Memory B cell (primary cell): Measurements from ENCODE around the gene MBD3.
A peak's percentile ranks its signal among the peaks of the same experiment; 100 is the strongest.
"Not testable (repeated sequence)": the region's sequence is repeated elsewhere in the genome, so short reads cannot be mapped to it uniquely, and the experiment has no call there.

Experiments used
- ATAC-seq: fragments of 150-1000 bp; cut with Tn5 transposase; 2 replicates; pipeline ENCODE4 v1.10.0; 2021; ENCODE audit warnings: low read depth, mild to moderate bottlenecking, moderate library complexity
- DNase-seq, 2 donors: peaks; one replicate each; pipeline ENCODE4 v3.0.0; 2022; ENCODE audit warnings: low spot score in 2 of 2
- H3K27ac Mint-ChIP-seq: one replicate; pipeline ENCODE4 v1.8.0; 2022; ENCODE audit warnings: mild to moderate bottlenecking, moderate library complexity, mixed read lengths
- H3K27me3 Mint-ChIP-seq: one replicate; pipeline ENCODE4 v1.8.0; 2022; ENCODE audit warnings: mixed read lengths
- H3K36me3 Mint-ChIP-seq: one replicate; pipeline ENCODE4 v1.8.0; 2022; ENCODE audit warnings: mild to moderate bottlenecking, mixed read lengths
- H3K4me1 Mint-ChIP-seq: one replicate; pipeline ENCODE4 v1.8.0; 2022; ENCODE audit warnings: mixed read lengths
- H3K4me3 Mint-ChIP-seq: one replicate; pipeline ENCODE4 v1.8.0; 2022; ENCODE audit warnings: mild to moderate bottlenecking, moderate library complexity, mixed read lengths
- H3K9me3 Mint-ChIP-seq: one replicate; pipeline ENCODE4 v1.8.0; 2022; ENCODE audit warnings: mixed read lengths

MBD3 gene, protein sequence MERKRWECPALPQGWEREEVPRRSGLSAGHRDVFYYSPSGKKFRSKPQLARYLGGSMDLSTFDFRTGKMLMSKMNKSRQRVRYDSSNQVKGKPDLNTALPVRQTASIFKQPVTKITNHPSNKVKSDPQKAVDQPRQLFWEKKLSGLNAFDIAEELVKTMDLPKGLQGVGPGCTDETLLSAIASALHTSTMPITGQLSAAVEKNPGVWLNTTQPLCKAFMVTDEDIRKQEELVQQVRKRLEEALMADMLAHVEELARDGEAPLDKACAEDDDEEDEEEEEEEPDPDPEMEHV

DNA sequence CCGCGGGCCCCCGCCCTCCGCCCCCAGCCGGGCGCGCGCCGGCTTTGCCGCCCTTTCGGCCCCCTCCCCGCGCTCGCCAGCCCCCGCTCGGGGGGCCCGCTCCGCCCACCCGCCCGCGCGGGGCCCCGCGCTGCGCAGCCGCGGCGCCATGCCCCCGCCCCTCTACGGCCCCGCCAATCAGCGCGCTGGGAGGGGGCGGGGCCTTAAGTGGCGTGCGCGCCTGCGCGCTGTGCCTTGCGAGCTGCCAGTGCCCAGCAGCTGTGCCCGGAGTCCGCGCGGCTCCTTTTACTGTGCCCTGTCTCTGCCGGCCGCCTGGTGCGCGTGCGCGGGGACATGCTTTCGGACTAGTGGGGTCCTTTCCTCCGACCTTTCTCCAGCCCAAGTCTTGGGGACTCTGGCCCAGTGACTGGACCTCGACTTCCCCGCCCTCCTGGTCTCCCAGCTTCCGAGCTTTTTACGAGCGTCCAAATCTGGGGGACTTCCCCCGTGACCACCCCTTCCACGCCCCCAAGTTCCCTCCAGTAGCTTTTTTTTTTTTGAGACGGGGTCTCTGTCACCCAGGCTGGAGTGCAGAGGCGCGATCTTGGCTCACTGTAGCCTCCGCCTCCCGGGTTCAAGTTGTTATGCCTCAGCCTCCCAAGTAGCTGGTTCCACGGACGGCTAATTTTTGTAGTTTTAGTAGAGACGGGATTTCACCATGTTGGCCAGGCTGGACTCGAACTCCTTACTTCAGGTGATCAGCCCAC, at the start of gene MBD3:
MBD3 (minus strand) TSS at position 111 of the 746 bp plus-strand sequence. CDS start 234 bp downstream, outside the sequence.
- Mint-ChIP-seq H3K36me3 (peaks cover 9% of the 10 kb centered on the region), H3K27ac (peak within 1 kb of the TSS; percentile 57), H3K27me3 (no peaks in the 10 kb centered on the region), H3K4me1 (peaks cover 18% of the 10 kb centered on the region), H3K4me3 (peak within 1 kb of the TSS; percentile 91), H3K9me3 (no peaks in the 10 kb centered on the region)
- ATAC-seq (peak; percentile 78), DNase-seq (peak in 1 of 2 donors; percentile 82)

DNA sequence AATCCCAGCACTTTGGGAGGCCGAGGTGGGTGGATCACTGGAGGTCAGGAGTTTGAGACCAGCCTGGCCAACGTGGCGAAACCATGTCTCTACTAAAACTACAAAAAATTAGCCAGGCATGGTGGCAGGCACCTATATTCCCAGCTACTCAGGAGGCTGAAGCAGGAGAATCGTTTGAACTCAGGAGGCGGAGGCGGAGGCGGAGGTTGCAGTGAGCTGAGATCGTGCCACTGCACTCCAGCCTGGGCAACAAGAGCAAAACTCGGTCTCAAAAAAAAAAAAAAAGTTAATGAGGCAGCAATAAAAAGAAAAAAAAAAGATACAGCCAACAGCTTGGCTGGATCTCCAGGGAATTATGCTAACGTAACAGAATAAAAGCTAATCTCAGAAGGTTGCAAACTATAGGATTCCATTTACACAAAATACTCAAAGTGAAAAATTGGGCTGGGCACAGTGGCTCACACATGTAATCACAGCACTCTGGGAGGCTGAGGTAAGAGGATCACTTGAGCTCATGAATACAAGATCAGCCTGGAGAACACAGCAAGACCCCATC, 48.3 kb upstream of the MBD3 start:
- not testable (repeated sequence) for ATAC-seq
- H3K36me3 Mint-ChIP-seq, result peaks cover 24% of the 10 kb centered on the region

DNA sequence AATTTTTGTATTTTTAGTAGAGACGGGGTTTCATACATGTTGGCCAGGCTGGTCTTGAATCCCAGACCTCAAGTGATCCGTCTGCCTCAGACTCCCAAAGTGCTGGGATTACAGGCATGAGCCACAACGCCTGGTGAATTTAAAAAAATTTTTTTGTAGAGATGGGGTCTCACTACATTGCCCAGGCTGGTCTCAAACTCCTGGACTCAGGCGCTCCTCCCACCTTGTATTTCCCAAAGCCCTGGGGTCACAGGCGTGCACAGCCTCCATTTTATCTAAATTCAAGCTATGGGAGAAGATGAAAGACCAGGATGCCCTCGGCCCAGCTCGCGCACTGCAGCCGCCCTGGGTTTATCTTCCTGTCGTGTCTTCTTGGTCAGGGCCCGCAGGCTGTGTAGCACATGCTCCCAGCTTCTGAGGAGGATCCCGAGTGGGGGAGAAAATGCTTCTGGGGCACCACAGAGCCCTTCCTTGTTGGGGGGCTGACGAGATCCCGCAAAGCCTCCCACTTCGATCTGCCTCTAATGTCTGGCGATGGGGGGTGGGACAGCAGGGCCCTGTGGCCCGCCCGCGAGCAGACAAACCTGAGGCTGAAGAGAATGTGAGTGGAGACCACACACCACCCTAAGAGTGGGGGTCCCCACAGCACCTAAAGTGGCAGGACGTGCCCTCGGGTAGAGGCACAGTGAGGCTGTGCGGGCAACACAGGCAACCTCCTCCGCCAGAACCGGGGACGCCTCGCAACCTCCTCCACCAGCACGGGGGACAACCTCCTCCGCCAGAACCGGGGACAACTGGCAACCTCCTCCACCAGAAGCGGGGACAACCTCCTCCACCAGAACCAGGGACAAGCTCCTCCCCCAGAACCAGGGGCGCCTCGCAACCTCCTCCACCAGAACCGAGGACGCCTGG, 43.9 kb upstream of the MBD3 start:
- Mint-ChIP-seq H3K4me3 (no peak overlapping the region), H3K4me1 (peaks cover 8% of the 10 kb centered on the region), H3K9me3 (no peaks in the 10 kb centered on the region), H3K27ac (no peak overlapping the region), H3K36me3 (peaks cover 20% of the 10 kb centered on the region), H3K27me3 (no peaks in the 10 kb centered on the region)
- DNase-seq (no peak), ATAC-seq (no peak)

More for the DNA sequence above, 48.3 kb upstream of the MBD3 start:
- not testable (repeated sequence) for H3K9me3 Mint-ChIP-seq, H3K27ac Mint-ChIP-seq, H3K4me3 Mint-ChIP-seq, H3K27me3 Mint-ChIP-seq, H3K4me1 Mint-ChIP-seq, DNase-seq

DNA sequence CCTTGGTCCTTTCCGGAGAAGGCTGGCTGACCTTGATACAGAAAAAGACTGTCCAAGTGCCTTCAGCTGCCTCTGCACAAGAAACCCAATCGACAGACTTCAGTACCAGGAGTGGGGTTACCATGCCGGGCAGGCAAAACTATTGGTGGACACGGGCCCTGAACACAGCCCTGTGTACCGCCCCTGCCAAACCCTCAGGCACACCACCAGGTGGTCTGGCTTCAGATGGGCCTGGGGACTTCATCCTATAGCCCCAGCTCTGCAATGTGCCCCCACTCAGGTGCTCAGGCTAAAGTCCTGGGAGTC, 42.2 kb upstream of the MBD3 start:
- no peak overlapping the region for H3K27ac Mint-ChIP-seq
- DNase-seq (no peak), ATAC-seq (no peak)
- peaks cover 8% of the 10 kb centered on the region for H3K4me1 Mint-ChIP-seq
- no peaks in the 10 kb centered on the region for H3K9me3 Mint-ChIP-seq
- no peak overlapping the region for H3K4me3 Mint-ChIP-seq
- H3K27me3 Mint-ChIP-seq, result no peaks in the 10 kb centered on the region
- H3K36me3 Mint-ChIP-seq, result peaks cover 20% of the 10 kb centered on the region

DNA sequence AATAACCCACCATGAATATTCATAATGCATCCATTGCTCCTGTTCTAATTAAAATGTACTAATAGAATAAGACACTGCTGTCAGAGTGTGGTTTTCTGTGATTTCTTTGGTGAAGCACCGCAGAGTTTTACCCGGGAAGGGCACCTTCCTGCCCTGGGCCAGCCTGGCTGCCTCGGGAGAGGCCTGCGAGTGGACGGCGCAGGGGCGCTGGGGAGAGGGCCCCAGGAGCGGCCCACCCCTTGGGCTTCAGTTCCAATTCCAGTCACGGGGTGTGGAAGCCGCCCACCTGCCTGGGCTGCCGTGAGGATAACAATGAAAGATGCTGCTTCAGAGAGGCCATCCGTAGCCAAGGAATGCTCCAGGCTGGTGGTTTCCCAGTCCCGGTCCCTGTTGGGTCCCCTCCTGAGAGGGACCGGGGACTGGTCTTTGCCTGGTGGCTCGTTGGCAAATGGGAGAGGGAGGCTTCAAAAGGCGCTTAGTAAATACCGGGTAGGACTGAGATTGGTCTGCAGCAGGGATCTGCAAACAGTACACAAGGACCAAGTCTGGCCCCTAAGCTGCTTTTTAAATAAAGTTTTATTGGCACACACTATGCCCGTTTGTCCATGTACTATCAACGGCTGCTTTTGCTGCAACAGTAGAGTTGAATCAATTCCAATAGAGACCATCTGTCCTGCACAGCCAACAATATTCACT, 41.7 kb upstream of the MBD3 start:
- H3K27me3 Mint-ChIP-seq, result no peaks in the 10 kb centered on the region
- DNase-seq, result no peak
- H3K4me3 Mint-ChIP-seq, result no peak overlapping the region
- no peak for ATAC-seq
- peaks cover 18% of the 10 kb centered on the region for H3K36me3 Mint-ChIP-seq
- peaks cover 5% of the 10 kb centered on the region for H3K4me1 Mint-ChIP-seq
- no peaks in the 10 kb centered on the region for H3K9me3 Mint-ChIP-seq
- no peak overlapping the region for H3K27ac Mint-ChIP-seq

DNA sequence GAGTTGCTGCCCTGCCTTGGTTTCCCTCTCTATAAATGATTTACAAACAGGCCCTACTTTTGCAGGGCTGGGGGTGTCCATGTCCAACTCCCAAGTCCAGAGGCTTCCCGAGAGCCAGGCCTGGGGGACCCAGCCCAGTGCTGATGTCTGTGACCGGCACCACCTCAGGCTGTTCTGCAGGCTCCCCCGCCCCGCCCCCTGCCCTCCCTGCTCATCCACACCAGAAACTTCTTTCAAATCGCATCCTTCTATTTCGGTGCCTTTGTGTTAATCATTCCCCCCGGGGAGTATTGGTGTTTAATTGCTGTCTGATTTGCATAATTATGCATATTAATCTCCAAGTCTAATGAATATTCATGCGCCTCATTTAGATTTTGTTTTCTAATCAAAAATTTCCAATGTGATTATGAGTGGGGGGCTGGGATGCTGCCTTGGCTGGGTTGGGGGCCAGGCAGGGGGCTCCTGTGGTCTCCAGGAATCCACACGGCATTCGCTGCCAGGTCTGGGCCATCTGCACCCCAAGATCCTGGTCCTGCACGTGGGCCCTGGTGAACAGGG, 40.7 kb upstream of the MBD3 start:
- peaks cover 12% of the 10 kb centered on the region for H3K36me3 Mint-ChIP-seq
- H3K27me3 Mint-ChIP-seq, result no peaks in the 10 kb centered on the region
- no peak overlapping the region for H3K27ac Mint-ChIP-seq
- no peak for DNase-seq
- ATAC-seq, result no peak
- no peak overlapping the region for H3K4me3 Mint-ChIP-seq
- peaks cover 5% of the 10 kb centered on the region for H3K4me1 Mint-ChIP-seq
- no peaks in the 10 kb centered on the region for H3K9me3 Mint-ChIP-seq

DNA sequence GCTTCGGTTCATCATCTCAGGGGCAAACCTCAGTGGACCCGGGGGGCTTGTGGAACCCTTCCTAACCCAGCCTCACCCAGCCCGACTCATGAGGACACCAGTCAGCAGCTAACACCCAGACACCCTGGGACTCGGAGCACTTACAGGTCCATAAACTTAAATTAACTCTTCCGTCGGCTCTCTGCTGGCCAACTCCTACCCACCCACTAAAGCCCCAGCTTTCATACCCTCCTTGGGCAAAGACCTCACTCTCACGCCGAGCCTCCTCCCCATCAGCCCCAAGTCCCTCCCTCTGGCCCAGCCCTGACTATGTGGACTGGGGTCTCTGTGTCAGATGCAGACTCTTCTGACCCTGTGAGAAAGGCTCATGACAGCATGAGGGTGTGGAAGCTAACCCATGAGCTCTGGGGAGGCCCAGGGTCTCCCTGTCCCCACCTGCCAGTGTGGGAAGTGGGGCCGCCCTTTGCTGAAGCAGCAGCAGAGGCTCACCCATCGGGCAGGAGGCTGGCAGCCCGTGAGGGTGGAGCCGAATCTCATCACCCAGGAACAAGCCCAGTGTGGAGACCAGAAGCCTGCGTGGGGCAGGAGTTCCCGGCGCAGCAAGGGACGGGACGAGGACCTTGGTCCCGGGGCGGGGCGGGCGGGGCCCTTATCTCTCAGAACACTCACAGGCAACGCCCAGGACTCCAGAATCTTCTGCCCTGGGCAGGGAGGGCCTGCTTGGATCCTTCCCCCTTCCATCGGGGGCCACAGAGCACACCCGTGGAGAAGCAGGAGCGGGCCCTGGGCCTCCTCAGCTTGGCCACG, 40.0 kb upstream of the MBD3 start:
- Mint-ChIP-seq H3K27me3 (no peaks in the 10 kb centered on the region), H3K4me1 (peaks cover 5% of the 10 kb centered on the region), H3K27ac (no peak overlapping the region), H3K9me3 (no peaks in the 10 kb centered on the region), H3K36me3 (peaks cover 12% of the 10 kb centered on the region), H3K4me3 (no peak overlapping the region)
- ATAC-seq (no peak), DNase-seq (no peak)

DNA sequence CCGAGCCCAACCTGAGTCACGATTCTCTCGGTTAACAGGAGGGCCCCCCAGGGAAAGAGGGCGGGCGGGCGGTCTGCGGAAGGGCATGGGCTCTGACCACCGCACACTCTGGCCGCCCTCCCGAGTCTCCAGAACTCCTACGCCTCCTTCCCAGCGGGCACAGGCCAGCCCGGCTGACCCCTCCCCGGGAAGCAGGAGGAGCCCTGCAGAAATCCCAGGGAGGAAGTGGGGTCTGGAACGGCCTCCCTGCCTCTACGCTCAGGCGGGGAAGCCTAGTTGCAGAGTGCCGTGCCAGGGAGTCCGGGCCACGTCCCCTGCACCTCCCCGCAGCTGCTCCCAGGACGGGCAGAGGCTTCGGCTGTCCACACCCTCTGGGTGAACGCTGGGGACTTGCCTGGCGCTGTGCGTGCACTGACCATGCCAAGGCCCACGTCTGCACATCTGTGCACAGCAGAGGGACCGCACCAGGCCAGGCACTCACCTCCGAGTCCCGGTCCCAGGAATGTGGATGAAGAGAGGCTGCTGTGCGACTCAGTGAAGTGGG, 39.0 kb upstream of the MBD3 start:
- Mint-ChIP-seq H3K4me3 (no peak overlapping the region), H3K9me3 (no peaks in the 10 kb centered on the region), H3K27ac (no peak overlapping the region), H3K27me3 (no peaks in the 10 kb centered on the region), H3K4me1 (peaks cover 5% of the 10 kb centered on the region), H3K36me3 (peaks cover 12% of the 10 kb centered on the region)
- no peak for DNase-seq
- ATAC-seq, result no peak

DNA sequence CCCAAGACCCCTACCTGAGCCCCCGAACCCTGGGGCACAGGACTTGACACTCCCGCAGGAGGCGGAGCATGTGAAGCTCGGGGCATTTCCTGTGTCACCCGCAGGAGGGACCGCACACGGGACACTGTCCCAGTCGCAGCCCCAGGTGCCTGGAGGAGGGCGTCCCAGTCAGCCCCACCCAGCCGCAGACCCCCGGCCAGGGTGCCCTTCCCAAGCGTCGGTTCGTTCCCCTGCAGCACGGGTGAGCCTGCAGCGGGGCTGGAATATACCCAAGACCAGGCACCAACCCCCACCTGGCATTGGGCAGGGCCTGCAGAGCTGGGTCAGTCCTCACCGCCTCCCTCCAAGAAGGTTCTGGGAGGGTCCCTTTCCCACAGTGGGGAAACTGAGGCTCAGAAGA, 38.1 kb upstream of the MBD3 start:
- Mint-ChIP-seq H3K4me3 (no peak overlapping the region), H3K9me3 (no peaks in the 10 kb centered on the region), H3K27me3 (no peaks in the 10 kb centered on the region), H3K36me3 (peaks cover 14% of the 10 kb centered on the region), H3K4me1 (peaks cover 5% of the 10 kb centered on the region), H3K27ac (no peak overlapping the region)
- DNase-seq (no peak), ATAC-seq (no peak)

DNA sequence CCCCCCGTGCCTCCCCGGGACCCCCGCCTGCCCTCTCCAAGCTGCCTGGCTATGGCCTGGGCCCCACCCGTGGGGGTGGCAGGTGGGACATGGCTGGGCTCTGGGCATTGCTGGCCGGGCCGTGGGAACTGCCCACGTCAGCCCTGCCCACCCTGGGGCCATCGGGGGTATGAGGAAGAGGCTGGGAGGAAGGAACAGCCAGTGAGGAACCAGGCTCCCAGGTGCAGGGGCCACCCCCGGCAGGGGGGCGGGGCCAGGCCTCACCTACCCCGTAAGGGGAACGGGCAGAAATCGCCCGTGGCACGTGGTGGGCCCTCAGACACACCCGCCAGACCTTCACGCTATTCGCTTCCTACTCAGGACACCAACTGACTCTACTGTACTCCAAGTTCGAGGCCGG, 37.3 kb upstream of the MBD3 start:
- Mint-ChIP-seq H3K4me3 (no peak overlapping the region), H3K27me3 (no peaks in the 10 kb centered on the region), H3K4me1 (no peaks in the 10 kb centered on the region), H3K27ac (no peak overlapping the region), H3K9me3 (no peaks in the 10 kb centered on the region), H3K36me3 (peaks cover 8% of the 10 kb centered on the region)
- DNase-seq, result no peak
- no peak for ATAC-seq

DNA sequence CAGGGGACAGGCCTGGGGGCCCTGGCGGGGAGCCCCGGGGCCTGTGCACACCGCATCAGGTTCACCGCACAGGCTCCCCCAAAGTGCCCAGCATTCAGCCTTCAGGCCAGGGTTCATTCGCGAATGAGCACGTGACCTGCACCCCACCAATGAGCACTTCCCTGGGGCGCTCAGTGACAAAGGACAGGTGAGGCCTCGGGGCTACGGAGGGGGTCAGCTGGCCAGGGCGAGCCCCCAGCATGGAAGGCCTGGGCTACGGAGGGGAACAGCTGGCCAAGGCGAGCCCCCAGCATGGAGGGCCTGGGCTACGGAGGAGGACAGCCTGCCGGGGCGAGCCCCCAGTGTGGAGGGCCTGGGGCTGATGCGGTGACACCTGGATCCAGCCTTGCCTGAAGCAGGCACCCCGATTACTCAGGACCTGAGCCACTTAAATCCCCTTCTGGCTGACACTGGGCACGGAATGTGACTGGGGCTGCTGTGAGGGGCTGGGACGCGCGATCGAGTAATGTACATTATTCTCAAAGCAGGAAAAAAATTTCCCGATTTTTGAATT, 36.7 kb upstream of the MBD3 start:
- H3K4me3 Mint-ChIP-seq, result no peak overlapping the region
- ATAC-seq (no peak), DNase-seq (no peak)
- no peaks in the 10 kb centered on the region for H3K9me3 Mint-ChIP-seq
- H3K27me3 Mint-ChIP-seq, result no peaks in the 10 kb centered on the region
- H3K36me3 Mint-ChIP-seq, result peaks cover 10% of the 10 kb centered on the region
- no peaks in the 10 kb centered on the region for H3K4me1 Mint-ChIP-seq
- H3K27ac Mint-ChIP-seq, result no peak overlapping the region

DNA sequence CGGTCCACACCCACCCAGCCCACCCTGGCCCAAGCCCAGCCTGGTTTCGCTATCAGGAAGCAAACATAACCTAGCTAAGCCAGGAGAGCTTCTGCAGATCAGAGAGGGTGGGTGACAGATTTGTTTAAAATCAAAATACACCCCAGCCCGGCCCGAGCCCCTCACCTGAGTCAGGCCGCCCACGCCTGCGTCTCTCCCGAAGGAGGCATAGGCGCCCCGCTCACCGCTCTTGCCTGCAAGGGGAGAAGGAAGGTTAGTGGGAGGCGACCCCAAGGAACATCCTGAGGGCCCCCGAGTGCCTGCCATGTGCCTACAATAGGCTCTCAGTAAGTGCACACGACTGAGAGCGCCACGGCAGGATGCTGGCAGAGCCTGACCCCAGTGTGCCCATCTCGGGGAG, 34.5 kb upstream of the MBD3 start:
- Mint-ChIP-seq H3K27me3 (no peaks in the 10 kb centered on the region), H3K36me3 (peaks cover 14% of the 10 kb centered on the region), H3K27ac (no peak overlapping the region), H3K4me3 (no peak overlapping the region), H3K4me1 (peaks cover 4% of the 10 kb centered on the region), H3K9me3 (no peaks in the 10 kb centered on the region)
- no peak for DNase-seq
- no peak for ATAC-seq
